Mesothelial cell of epicardium (in vitro differentiated cells): ENCODE data around the gene CEP112. TPM values are rescaled to one million over a fixed set of nuclear protein-coding genes. Genes with fewer than 3 reads are reported as not detected.
A peak's percentile ranks its signal among the peaks of the same experiment; 100 is the strongest.

ENCODE experiments used
- DNase-seq, 2 experiments: peaks; one replicate each; pipeline ENCODE4 v3.0.0; 2021; ENCODE audit warnings: low spot score in 2 of 2; ENCODE audit not compliant: unreplicated experiment in 2 of 2
- H3K27ac Mint-ChIP-seq: 2 replicates; pipeline ENCODE4 v1.8.0; 2021; ENCODE audit warnings: mixed read lengths
- H3K27me3 Mint-ChIP-seq: 2 replicates; pipeline ENCODE4 v1.8.0; 2021; ENCODE audit warnings: low read depth, mixed read lengths
- H3K36me3 Mint-ChIP-seq: 2 replicates; pipeline ENCODE4 v1.8.0; 2021; ENCODE audit warnings: mixed read lengths
- H3K4me1 Mint-ChIP-seq: 2 replicates; pipeline ENCODE4 v1.8.0; 2021; ENCODE audit warnings: mixed read lengths
- H3K4me3 Mint-ChIP-seq: 2 replicates; pipeline ENCODE4 v1.8.0; 2021; ENCODE audit warnings: mild to moderate bottlenecking, moderate library complexity, mixed read lengths
- H3K9me3 Mint-ChIP-seq: 2 replicates; pipeline ENCODE4 v1.8.0; 2021; ENCODE audit warnings: mixed read lengths
- total RNA-seq: library from RNA; stranded (reverse); gene quantifications from 3 replicates; pipeline ENCODE4 v1.2.1, GENCODE V29; 2021
- TF ChIP-seq, protein P1 (sequence below): fragments of 200-600 bp; sonication (generic); IDR thresholded peaks from one replicate; pipeline ENCODE4 v1.5.0; 2021; ENCODE audit warnings: antibody characterized with exemption; ENCODE audit not compliant: unreplicated experiment

The CEP112 gene
- total RNA-seq, 1 donor from 2014 or later: 24.0 TPM

DNA sequence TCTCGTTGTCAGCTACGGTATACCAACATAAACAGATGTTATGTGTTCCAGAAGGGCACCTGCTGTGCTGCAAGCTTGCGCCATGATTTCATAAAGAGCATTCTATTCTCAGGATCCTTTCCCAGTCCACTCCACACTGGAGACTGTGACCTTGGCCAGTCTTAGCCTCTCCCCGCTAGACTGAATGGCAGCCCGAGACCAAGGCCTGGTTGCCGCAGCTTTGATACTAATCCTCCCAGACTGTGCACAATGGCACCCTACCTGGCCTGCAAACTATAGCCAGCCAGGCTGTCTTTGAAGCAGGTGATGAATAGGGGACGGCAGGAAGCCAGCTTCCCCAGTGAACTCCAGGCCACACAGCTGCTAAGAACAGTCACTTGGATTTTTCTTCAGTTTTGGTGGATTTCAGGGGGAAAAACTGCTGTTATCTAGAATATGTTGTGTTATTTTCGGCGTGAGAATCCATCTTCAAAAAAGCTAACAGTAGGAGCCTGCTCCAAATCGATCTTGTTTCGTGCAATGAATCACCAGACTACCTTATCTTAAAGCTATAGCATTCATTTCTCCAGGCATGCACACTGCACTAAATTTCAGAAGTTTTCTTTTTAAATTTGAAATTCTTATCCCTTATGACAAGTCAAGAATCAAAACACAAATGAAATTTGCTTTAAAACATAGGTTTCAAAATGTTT lies 289.0 kb downstream of the CEP112 start:
- peak overlapping the region; percentile 37 for H3K27ac Mint-ChIP-seq
- H3K27me3 Mint-ChIP-seq: no peaks in the 10 kb centered on the region
- TF ChIP-seq, protein P1, sequence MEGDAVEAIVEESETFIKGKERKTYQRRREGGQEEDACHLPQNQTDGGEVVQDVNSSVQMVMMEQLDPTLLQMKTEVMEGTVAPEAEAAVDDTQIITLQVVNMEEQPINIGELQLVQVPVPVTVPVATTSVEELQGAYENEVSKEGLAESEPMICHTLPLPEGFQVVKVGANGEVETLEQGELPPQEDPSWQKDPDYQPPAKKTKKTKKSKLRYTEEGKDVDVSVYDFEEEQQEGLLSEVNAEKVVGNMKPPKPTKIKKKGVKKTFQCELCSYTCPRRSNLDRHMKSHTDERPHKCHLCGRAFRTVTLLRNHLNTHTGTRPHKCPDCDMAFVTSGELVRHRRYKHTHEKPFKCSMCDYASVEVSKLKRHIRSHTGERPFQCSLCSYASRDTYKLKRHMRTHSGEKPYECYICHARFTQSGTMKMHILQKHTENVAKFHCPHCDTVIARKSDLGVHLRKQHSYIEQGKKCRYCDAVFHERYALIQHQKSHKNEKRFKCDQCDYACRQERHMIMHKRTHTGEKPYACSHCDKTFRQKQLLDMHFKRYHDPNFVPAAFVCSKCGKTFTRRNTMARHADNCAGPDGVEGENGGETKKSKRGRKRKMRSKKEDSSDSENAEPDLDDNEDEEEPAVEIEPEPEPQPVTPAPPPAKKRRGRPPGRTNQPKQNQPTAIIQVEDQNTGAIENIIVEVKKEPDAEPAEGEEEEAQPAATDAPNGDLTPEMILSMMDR: no peak
- H3K9me3 Mint-ChIP-seq: no peaks in the 10 kb centered on the region
- peaks cover 9% of the 10 kb centered on the region for H3K4me1 Mint-ChIP-seq
- no peak for DNase-seq
- H3K4me3 Mint-ChIP-seq: no peak overlapping the region
- H3K36me3 Mint-ChIP-seq: no peaks in the 10 kb centered on the region

DNA sequence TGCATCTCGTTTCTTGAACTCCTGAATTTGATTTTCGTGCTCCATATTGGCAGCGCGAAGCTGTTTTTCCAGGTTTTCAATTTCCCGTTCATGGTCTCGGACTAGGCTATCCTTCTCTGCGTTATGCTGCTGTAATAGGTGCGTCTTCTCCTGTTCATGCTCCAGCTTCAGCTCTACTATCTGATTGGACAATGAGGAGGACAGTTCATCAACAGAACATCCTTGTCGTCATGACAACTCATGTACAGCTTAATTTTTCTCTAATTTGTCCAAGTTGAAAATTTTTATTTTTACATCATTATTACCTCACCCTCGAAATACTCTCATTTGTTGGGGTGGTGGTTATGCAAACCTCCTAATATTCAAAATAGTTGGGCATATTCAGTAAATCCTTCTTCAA lies 289.8 kb downstream of the CEP112 start:
- TF ChIP-seq, protein P1: no peak
- H3K36me3 Mint-ChIP-seq: no peaks in the 10 kb centered on the region

DNA sequence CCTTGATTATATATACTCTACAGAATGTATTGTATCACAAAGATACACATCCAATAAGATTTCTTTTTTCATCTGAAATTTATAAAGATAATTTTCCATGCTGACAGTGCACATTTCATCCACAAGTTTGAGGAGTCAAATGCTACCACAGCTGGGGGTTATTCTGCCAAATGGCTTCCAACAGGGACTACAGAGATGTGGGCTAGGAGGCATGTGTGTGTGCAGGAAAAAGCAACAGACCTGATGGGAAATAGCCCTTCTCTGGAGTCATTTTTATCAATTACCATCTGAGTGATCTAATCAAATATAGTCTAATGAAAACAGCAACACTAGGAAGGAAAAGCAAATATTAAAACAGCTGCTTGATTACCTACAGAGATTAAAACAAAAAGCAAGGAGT lies 290.5 kb downstream of the CEP112 start:
- no peak for DNase-seq
- Mint-ChIP-seq H3K4me3 (no peak overlapping the region), H3K27ac (no peak overlapping the region), H3K27me3 (no peaks in the 10 kb centered on the region), H3K36me3 (no peaks in the 10 kb centered on the region), H3K9me3 (no peaks in the 10 kb centered on the region), H3K4me1 (peaks cover 9% of the 10 kb centered on the region)
- TF ChIP-seq, protein P1: no peak

More for the DNA sequence above, 289.8 kb downstream of the CEP112 start:
- no peaks in the 10 kb centered on the region for H3K9me3 Mint-ChIP-seq
- H3K27me3 Mint-ChIP-seq: no peaks in the 10 kb centered on the region
- DNase-seq: no peak
- no peak overlapping the region for H3K4me3 Mint-ChIP-seq
- H3K27ac Mint-ChIP-seq: no peak overlapping the region
- peaks cover 9% of the 10 kb centered on the region for H3K4me1 Mint-ChIP-seq

DNA sequence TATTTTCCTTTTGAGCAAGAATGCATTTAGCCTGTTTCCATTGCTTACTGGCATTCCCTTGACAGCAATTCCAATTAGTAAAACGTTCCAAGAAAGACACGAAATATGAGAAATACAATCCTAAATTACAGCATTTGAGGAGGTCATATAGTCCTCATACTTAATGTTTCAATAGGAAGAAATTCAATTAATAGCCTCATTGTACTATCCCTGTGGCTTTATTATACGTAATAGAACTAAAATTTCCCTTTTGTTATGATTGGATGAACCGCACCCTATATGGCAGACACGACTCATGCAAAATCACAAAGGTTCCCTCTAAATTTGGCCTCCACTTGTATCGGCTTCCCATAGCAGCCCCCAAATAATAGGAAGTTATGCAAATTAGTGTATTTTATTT lies 291.7 kb downstream of the CEP112 start:
- H3K9me3 Mint-ChIP-seq: no peaks in the 10 kb centered on the region
- TF ChIP-seq, protein P1: no peak
- no peaks in the 10 kb centered on the region for H3K36me3 Mint-ChIP-seq
- H3K4me1 Mint-ChIP-seq: peaks cover 9% of the 10 kb centered on the region
- no peak overlapping the region for H3K4me3 Mint-ChIP-seq
- DNase-seq: no peak
- no peak overlapping the region for H3K27ac Mint-ChIP-seq
- no peaks in the 10 kb centered on the region for H3K27me3 Mint-ChIP-seq

DNA sequence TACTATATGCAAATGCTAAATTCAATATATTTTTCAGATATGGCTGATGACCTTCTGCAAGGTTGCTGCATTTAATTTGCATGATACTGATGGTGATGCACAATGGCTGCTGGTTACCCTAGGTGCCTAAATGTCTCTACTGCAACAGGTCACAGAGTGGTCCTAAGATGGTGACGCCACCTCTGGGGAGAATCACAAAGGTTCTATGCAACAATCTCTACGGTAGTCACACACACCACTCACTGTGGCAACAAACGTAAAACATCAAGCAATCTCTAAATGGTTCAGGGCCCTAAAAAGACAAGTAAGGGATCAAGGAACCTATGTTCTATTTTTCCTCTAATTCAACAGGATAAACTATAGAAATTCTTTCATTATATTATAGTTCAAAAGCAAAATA lies 293.3 kb downstream of the CEP112 start:
- H3K27ac Mint-ChIP-seq: no peak overlapping the region
- no peaks in the 10 kb centered on the region for H3K9me3 Mint-ChIP-seq
- H3K27me3 Mint-ChIP-seq: no peaks in the 10 kb centered on the region
- TF ChIP-seq, protein P1: no peak
- no peak overlapping the region for H3K4me3 Mint-ChIP-seq
- H3K36me3 Mint-ChIP-seq: no peaks in the 10 kb centered on the region
- no peak for DNase-seq
- H3K4me1 Mint-ChIP-seq: peaks cover 9% of the 10 kb centered on the region
